GM23338 (cell line): ENCODE data around the gene MAVS. TPM values are rescaled to one million over a fixed set of nuclear protein-coding genes. Genes with fewer than 3 reads are reported as not detected.
A peak's percentile ranks its signal among the peaks of the same experiment; 100 is the strongest.

Experiments
- ATAC-seq: fragments of 200-7000 bp; cut with Tn5 transposase; 3 replicates; pipeline ENCODE4 v1.9.1; 2020
- DNase-seq: peaks from one replicate; pipeline ENCODE4 v3.0.0-alpha.2; 2015; ENCODE audit warnings: low spot score
- H2AFZ ChIP-seq: fragments of 200-600 bp; sonication (generic); 2 replicates; pipeline ENCODE4 v1.8.0; 2016; ENCODE audit warnings: antibody characterized with exemption, mild to moderate bottlenecking, moderate library complexity
- H3F3A ChIP-seq: fragments of 200-600 bp; sonication (generic); replicated peaks from 2 replicates; pipeline ENCODE4 v1.8.0; 2017; ENCODE audit warnings: antibody characterized with exemption, mixed run types, low read depth
- H3K27ac ChIP-seq: fragments of 200-600 bp; sonication (generic); 2 replicates; pipeline ENCODE4 v1.6.1; 2016; ENCODE audit warnings: low read depth
- H3K27me3 ChIP-seq: fragments of 200-600 bp; sonication (generic); 2 replicates; pipeline ENCODE4 v1.8.0; 2016; ENCODE audit warnings: mild to moderate bottlenecking, mixed run types, moderate library complexity; ENCODE audit not compliant: insufficient read depth
- H3K36me3 ChIP-seq: fragments of 200-600 bp; sonication (generic); 2 replicates; pipeline ENCODE4 v1.8.0; 2016; ENCODE audit warnings: mild to moderate bottlenecking; ENCODE audit not compliant: insufficient read depth
- H3K4me1 ChIP-seq: fragments of 200-600 bp; sonication (generic); 2 replicates; pipeline ENCODE4 v1.8.0; 2016; ENCODE audit warnings: mild to moderate bottlenecking, moderate library complexity; ENCODE audit not compliant: insufficient read depth
- H3K4me2 ChIP-seq: fragments of 200-600 bp; sonication (generic); 2 replicates; pipeline ENCODE4 v1.7.1; 2017; ENCODE audit warnings: mixed run types
- H3K4me3 ChIP-seq: fragments of 200-600 bp; sonication (generic); 2 replicates; pipeline ENCODE4 v1.6.1; 2016; ENCODE audit warnings: mixed run types
- H3K79me2 ChIP-seq: fragments of 200-600 bp; sonication (generic); replicated peaks from 2 replicates; pipeline ENCODE4 v1.8.0; 2017; ENCODE audit warnings: mild to moderate bottlenecking; ENCODE audit not compliant: insufficient read depth
- H3K9me2 ChIP-seq: fragments of 200-600 bp; sonication (generic); 2 replicates; pipeline ENCODE4 v1.8.0; 2017; ENCODE audit not compliant: insufficient read depth
- H4K20me1 ChIP-seq: fragments of 200-600 bp; sonication (generic); replicated peaks from 2 replicates; pipeline ENCODE4 v1.8.0; 2017; ENCODE audit warnings: mild to moderate bottlenecking; ENCODE audit not compliant: insufficient read depth
- H3K27ac Mint-ChIP-seq: 2 replicates; pipeline ENCODE4 v1.8.0; 2020; ENCODE audit warnings: inconsistent platforms, mild to moderate bottlenecking, moderate library complexity, mixed read lengths
- H3K27me3 Mint-ChIP-seq: 3 replicates; pipeline ENCODE4 v1.8.0; 2022; ENCODE audit warnings: low read depth, mild to moderate bottlenecking, moderate library complexity, mixed read lengths, inconsistent platforms; ENCODE audit not compliant: insufficient read depth, poor library complexity
- H3K36me3 Mint-ChIP-seq: 3 replicates; pipeline ENCODE4 v1.8.0; 2021; ENCODE audit warnings: low read depth, mild to moderate bottlenecking, inconsistent platforms, moderate library complexity, mixed read lengths
- H3K4me1 Mint-ChIP-seq: 3 replicates; pipeline ENCODE4 v1.8.0; 2020; ENCODE audit warnings: mild to moderate bottlenecking, inconsistent platforms, mixed read lengths
- H3K4me3 Mint-ChIP-seq: 3 replicates; pipeline ENCODE4 v1.8.0; 2021; ENCODE audit warnings: moderate library complexity, mild to moderate bottlenecking, inconsistent platforms, mixed read lengths
- H3K9me3 Mint-ChIP-seq: 3 replicates; pipeline ENCODE4 v1.8.0; 2020; ENCODE audit warnings: moderate library complexity, mild to moderate bottlenecking, inconsistent platforms, mixed read lengths
- ETS1 ChIP-seq: IDR thresholded peaks from 2 replicates; pipeline ENCODE4 v1.6.1; 2016; ENCODE audit warnings: antibody characterized with exemption
- NANOG ChIP-seq: IDR thresholded peaks from 2 replicates; pipeline ENCODE4 v1.6.1; 2016; ENCODE audit warnings: antibody characterized with exemption, borderline replicate concordance
- POLR2AphosphoS5 ChIP-seq: IDR thresholded peaks from 2 replicates; pipeline ENCODE4 v1.6.1; 2016; ENCODE audit warnings: antibody characterized with exemption, low read depth
- REST ChIP-seq: IDR thresholded peaks from one replicate; pipeline ENCODE4 v1.6.1; 2018; ENCODE audit warnings: antibody characterized with exemption; ENCODE audit not compliant: unreplicated experiment
- ZNF331 ChIP-seq: fragments of 250-450 bp; sonication (Bioruptor Pico); IDR thresholded peaks from 2 replicates; pipeline ENCODE4 v1.5.0; 2020; ENCODE audit warnings: low read depth, mild to moderate bottlenecking, moderate library complexity
- microRNA counts: library from miRNA; unstranded; fragments of <30 nt; microRNA quantifications from one replicate; lab custom pipeline; 2017
- microRNA-seq: library from miRNA; unstranded; fragments of <30 nt; microRNA quantifications from one replicate; pipeline ENCODE4, GENCODE V29; 2017
- polyA plus RNA-seq: library from polyadenylated mRNA; unstranded; fragments of >200 nt; fragmentation: Nextera tagmentation; extraction: Ambion mirVana; gene quantifications from 2 replicates; pipeline ENCODE4 v1.2.1, GENCODE V29; 2016
- small RNA-seq: library from RNA; depleted of rRNA; stranded (forward); fragments of <200 nt; gene quantifications from one replicate; pipeline ENCODE3, GENCODE V24; 2014; ENCODE audit warnings: low replicate concordance
- total RNA-seq: library from RNA; depleted of rRNA; stranded (reverse); fragments of >200 nt; shearing (Covaris generic); gene quantifications from 2 replicates; pipeline ENCODE4 v1.2.3, GENCODE V29; 2014; rRNA removed

Gene MAVS
- total and polyA plus RNA-seq, 2 experiments from 2014 or later, result 5.2 to 21.8 TPM

GRCh38 chr20:3925113-3925695, 78.6 kb downstream of the MAVS start:
- Mint-ChIP-seq H3K27ac (peak overlapping the region; percentile 76), H3K4me3 (no peak overlapping the region; the same call in 2 of the 3 replicates), H3K9me3 (no peaks in the 10 kb centered on the region), H3K36me3 (peaks cover 48% of the 10 kb centered on the region), H3K4me1 (peaks cover 50% of the 10 kb centered on the region), H3K27me3 (peaks cover 45% of the 10 kb centered on the region)
- no peak overlapping the region for H3K4me3 ChIP-seq
- peaks cover 14% of the 10 kb centered on the region; the same call in 1 of the 2 replicates for H3K36me3 ChIP-seq
- no peak overlapping the region for H3K4me2 ChIP-seq
- H3K79me2 ChIP-seq, result peaks cover 34% of the 10 kb centered on the region
- ATAC-seq (no peak), DNase-seq (no peak)
- H3K4me1 ChIP-seq, result peaks cover 25% of the 10 kb centered on the region
- H3F3A ChIP-seq, result peaks cover 29% of the 10 kb centered on the region
- no peaks in the 10 kb centered on the region for H3K27me3 ChIP-seq
- no peak for TF ChIP-seq NANOG
- TF ChIP-seq ETS1, result no peak
- no peak for TF ChIP-seq ZNF331 (CRISPR knock-in tag)
- TF ChIP-seq REST, result no peak
- peak; percentile 20; the same call in 1 of the 2 replicates for TF ChIP-seq POLR2AphosphoS5
- H4K20me1 ChIP-seq, result peaks cover 58% of the 10 kb centered on the region
- no peak overlapping the region for H2AFZ ChIP-seq
- no peaks in the 10 kb centered on the region for H3K9me2 ChIP-seq
- peak overlapping the region; percentile 78; the same call in 1 of the 2 replicates for H3K27ac ChIP-seq

MicroRNAs encoded within 50 kb of the gene (microRNA counts, 767-probe panel; counts per million panel counts)
- microRNA hsa-miR-103a-3p (lab: Ali Mortazavi, UCI), result not detected

Small RNA genes lying within 50 kb of the gene (microRNA-seq; reads per million reads assigned to microRNA genes)
- gene MIR103A2 (not detected), gene MIR103B2 (not detected)

Small RNA genes lying within 50 kb of the gene (small RNA-seq; reads per million reads assigned to genes)
- gene MIR103A2, result 4.8 reads per million, percentile 92 among the genes with 10 or more reads in this experiment

Other genes with a start within 250 kb of the MAVS start
- gene GFRA4, start 183.4 kb upstream of the MAVS start, total RNA-seq, result not detected in 2 replicates
- 0.30 TPM in 1 of 2 replicates, not detected in the other for gene GFRA4, start 183.4 kb upstream of the MAVS start, polyA plus RNA-seq
- gene ADAM33, start 164.8 kb upstream of the MAVS start, total RNA-seq, result 4.0 and 6.0 TPM in 2 replicates
- 2.4 and 2.8 TPM in 2 replicates for gene ADAM33, start 164.8 kb upstream of the MAVS start, polyA plus RNA-seq
- gene SIGLEC1, start 134.2 kb upstream of the MAVS start, total RNA-seq, result not detected in 2 replicates
- gene SIGLEC1, start 134.2 kb upstream of the MAVS start, polyA plus RNA-seq, result not detected in 2 replicates
- 6.4 and 6.5 TPM in 2 replicates for gene HSPA12B, start 114.1 kb upstream of the MAVS start, total RNA-seq
- gene HSPA12B, start 114.1 kb upstream of the MAVS start, polyA plus RNA-seq, result 2.8 and 3.3 TPM in 2 replicates
- gene ADISSP, start 79.1 kb upstream of the MAVS start, total RNA-seq, result 79.0 and 86.6 TPM in 2 replicates
- 126 and 131 TPM in 2 replicates for gene ADISSP, start 79.1 kb upstream of the MAVS start, polyA plus RNA-seq
- 0.69 and 1.3 TPM in 2 replicates for gene SPEF1, start 65.4 kb upstream of the MAVS start, total RNA-seq
- gene SPEF1, start 65.4 kb upstream of the MAVS start, polyA plus RNA-seq, result 0.68 and 0.85 TPM in 2 replicates
- 44.3 and 52.1 TPM in 2 replicates for gene CENPB, start 60.1 kb upstream of the MAVS start, total RNA-seq
- gene CENPB, start 60.1 kb upstream of the MAVS start, polyA plus RNA-seq, result 9.5 and 10.8 TPM in 2 replicates
- gene CDC25B, start 50.5 kb upstream of the MAVS start, total RNA-seq, result 19.9 and 33.0 TPM in 2 replicates
- 9.8 and 10.5 TPM in 2 replicates for gene CDC25B, start 50.5 kb upstream of the MAVS start, polyA plus RNA-seq
- 1.2 and 1.8 TPM in 2 replicates for gene AP5S1, start 26.3 kb upstream of the MAVS start, total RNA-seq
- gene AP5S1, start 26.3 kb upstream of the MAVS start, polyA plus RNA-seq, result 1.8 and 2.8 TPM in 2 replicates
- gene PANK2, start 42.6 kb downstream of the MAVS start, total RNA-seq, result 63.4 and 72.0 TPM in 2 replicates
- gene PANK2, start 42.6 kb downstream of the MAVS start, polyA plus RNA-seq, result 36.1 and 36.8 TPM in 2 replicates
- gene RNF24, start 168.7 kb downstream of the MAVS start, total RNA-seq, result 6.9 and 10.0 TPM in 2 replicates
- gene RNF24, start 168.7 kb downstream of the MAVS start, polyA plus RNA-seq, result 10.2 and 10.3 TPM in 2 replicates